OCI-LY7 (cell line): ENCODE measurements around the gene CDR2. TPM values are rescaled to one million over a fixed set of nuclear protein-coding genes. Genes with fewer than 3 reads are reported as not detected.

ENCODE experiments used
- BruUV-seq: library from RNA; stranded (reverse); fragments of 400-500 nt; replicated peaks from 2 replicates; lab custom pipeline; 2021; lab: Mats Ljungman, UMichigan
- CTCF ChIA-PET: fragments of 300-600 bp; sonication (Branson Sonifier 250); formaldehyde crosslinking; loops from one replicate; lab custom pipeline; 2022; ENCODE audit warnings: antibody characterized with exemption; ENCODE audit not compliant: unreplicated experiment; lab: Charles Lee
- POLR2A ChIA-PET: fragments of 300-600 bp; sonication (Branson Sonifier 250); formaldehyde crosslinking; loops from one replicate; lab custom pipeline; 2022; ENCODE audit warnings: antibody characterized with exemption; lab: Charles Lee
- DNase-seq: peaks from one replicate; pipeline ENCODE4 v3.0.0-alpha.2; 2015; ENCODE audit warnings: low spot score
- H2AFZ ChIP-seq: fragments of 200-600 bp; sonication (generic), shearing (Covaris generic); 2 replicates; pipeline ENCODE4 v1.6.1; 2014; ENCODE audit warnings: mild to moderate bottlenecking, antibody characterized with exemption, low read length, moderate library complexity
- H3K27ac ChIP-seq: fragments of 200-600 bp; sonication (generic); 2 replicates; pipeline ENCODE4 v1.5.1; 2014; ENCODE audit warnings: mixed run types, low read depth, mild to moderate bottlenecking, moderate library complexity, low read length, inconsistent platforms; ENCODE audit not compliant: poor library complexity, severe bottlenecking
- H3K36me3 ChIP-seq: fragments of 200-600 bp; sonication (generic); 2 replicates; pipeline ENCODE4 v1.6.1; 2014; ENCODE audit warnings: mild to moderate bottlenecking, antibody characterized with exemption, low read length, moderate library complexity, mixed read lengths; ENCODE audit not compliant: insufficient read depth
- H3K4me1 ChIP-seq: fragments of 200-600 bp; sonication (generic); 2 replicates; pipeline ENCODE4 v1.5.1; 2014; ENCODE audit warnings: mild to moderate bottlenecking, low read length; ENCODE audit not compliant: insufficient read depth, poor library complexity, severe bottlenecking
- H3K4me2 ChIP-seq: fragments of 200-600 bp; sonication (generic); 2 replicates; pipeline ENCODE4 v1.6.1; 2014; ENCODE audit warnings: mild to moderate bottlenecking, low read length
- H3K4me3 ChIP-seq: fragments of 200-600 bp; sonication (generic); 2 replicates; pipeline ENCODE4 v1.5.1; 2014; ENCODE audit warnings: mild to moderate bottlenecking, low read depth, low read length; ENCODE audit not compliant: poor library complexity, severe bottlenecking
- H3K79me2 ChIP-seq: fragments of 200-600 bp; sonication (generic); 2 replicates; pipeline ENCODE4 v1.6.1; 2016; ENCODE audit warnings: low read depth, mild to moderate bottlenecking, low read length, moderate library complexity, mixed read lengths; ENCODE audit not compliant: insufficient read depth
- H3K9me2 ChIP-seq: fragments of 200-600 bp; sonication (generic); 2 replicates; pipeline ENCODE4 v1.6.1; 2016; ENCODE audit warnings: mild to moderate bottlenecking, low read length, mixed read lengths; ENCODE audit not compliant: insufficient read depth
- H3K9me3 ChIP-seq: fragments of 200-600 bp; sonication (generic); 2 replicates; pipeline ENCODE4 v1.6.1; 2014; ENCODE audit warnings: mild to moderate bottlenecking, mixed run types, low read length, mixed read lengths
- H4K20me1 ChIP-seq: fragments of 200-600 bp; sonication (generic); 2 replicates; pipeline ENCODE4 v1.6.1; 2014; ENCODE audit warnings: mild to moderate bottlenecking, antibody characterized with exemption, low read length, moderate library complexity, mixed read lengths; ENCODE audit not compliant: insufficient read depth
- CTCF ChIP-seq: fragments of 200-600 bp; sonication (generic); conservative IDR thresholded peaks from 2 replicates; pipeline ENCODE4 v1.5.1; 2014; ENCODE audit warnings: mild to moderate bottlenecking, antibody characterized with exemption, low read length, moderate library complexity, mixed read lengths
- EZH2phosphoT487 ChIP-seq: fragments of 200-600 bp; sonication (generic); IDR thresholded peaks from 2 replicates; pipeline ENCODE4 v1.6.1; 2018; ENCODE audit warnings: low read depth, borderline replicate concordance, mild to moderate bottlenecking, mixed run types, antibody characterized with exemption, low read length, moderate library complexity, mixed read lengths
- intact Hi-C: fragments of 100-400 bp; cut with micrococcal nuclease; formaldehyde crosslinking; loops from one replicate; pipeline ENCODE4 v1.10.0; 2022; ENCODE audit not compliant: unreplicated experiment
- total RNA-seq, 2 experiments: library from RNA; depleted of rRNA in 1 of 2; stranded (reverse); fragments of >200 nt in 1 of 2; shearing (Covaris generic) in 1 of 2; gene quantifications; 2 replicates each; pipeline ENCODE4 v1.2.3, GENCODE V29; 2014 to 2022

The CDR2 gene
- total RNA-seq, 2 experiments from 2014 or later, result 33.0 to 38.3 TPM

- H3K4me3 ChIP-seq, result peak overlapping the region; percentile 95
- ChIA-PET POLR2A (interaction anchor here (0.6 to 1.2 kb wide), 2 partner anchors 88 to 106 kb away, joined by 3 to 4 read pairs; no protein-coding TSS in a partner anchor), CTCF (no interaction called here)
- H2AFZ ChIP-seq, result no peak overlapping the region; the same call in 1 of the 2 replicates
- H3K4me1 ChIP-seq, result peaks cover 25% of the 10 kb centered on the region
- peak overlapping the region; percentile 96 for H3K4me2 ChIP-seq
- no peak for TF ChIP-seq CTCF
- no peak for TF ChIP-seq EZH2phosphoT487
- peak; percentile 90 for DNase-seq
- no peaks in the 10 kb centered on the region for H3K9me3 ChIP-seq
- H3K9me2 ChIP-seq, result no peaks in the 10 kb centered on the region
- peak overlapping the region; percentile 74 for H3K27ac ChIP-seq
- intact Hi-C loops, result loop anchor here (5.0 kb wide), 3 partner anchors 291 to 1396 kb away; partner anchors contain the start of genes DCUN1D3, LYRM1, MOSMO and UQCRC2
- H3K79me2 ChIP-seq, result peaks cover 57% of the 10 kb centered on the region
- TSS peak; percentile 74 for BruUV-seq
- H4K20me1 ChIP-seq, result peaks cover 10% of the 10 kb centered on the region
- H3K36me3 ChIP-seq, result peaks cover 37% of the 10 kb centered on the region
Observed at GRCh38 chr16:22297871-22298733, 76.3 kb downstream of the CDR2 start.

GRCh38 chr16:22297114-22297870 is 77.1 kb downstream of the CDR2 start, which contains the start of gene POLR3E:
POLR3E (plus strand) TSS chr16:22297409; CDS start chr16:22302969, 5,560 bp downstream.
- Histone ChIP-seq H3K4me3 (peak within 1 kb of the TSS; percentile 95), H3K36me3 (peaks cover 29% of the 10 kb centered on the region), H2AFZ (peak within 1 kb of the TSS; percentile 87), H3K9me2 (no peaks in the 10 kb centered on the region), H3K9me3 (no peaks in the 10 kb centered on the region), H3K4me1 (peaks cover 25% of the 10 kb centered on the region), H4K20me1 (peaks cover 10% of the 10 kb centered on the region), H3K27ac (peak within 1 kb of the TSS; percentile 74), H3K79me2 (peaks cover 49% of the 10 kb centered on the region), H3K4me2 (peak within 1 kb of the TSS; percentile 96)
- ChIA-PET POLR2A (interaction anchor here (0.6 to 1.6 kb wide), 4 partner anchors 79 to 197 kb away, joined by 3 to 8 read pairs (median 3); partner anchors contain the start of gene EEF2K), CTCF (no interaction called here)
- no TSS peak for BruUV-seq
- DNase-seq, result peak; percentile 97
- TF ChIP-seq EZH2phosphoT487 (no peak), CTCF (peak; percentile 84)
- intact Hi-C loops, result loop anchor here (5.0 kb wide), 3 partner anchors 290 to 1395 kb away; partner anchors contain the start of genes DCUN1D3, LYRM1, MOSMO and UQCRC2
